HG03159 (cell line): ENCODE data around the gene FAAP100.

ENCODE experiments used
- ATAC-seq: cut with Tn5 transposase; IDR thresholded peaks from one replicate; pipeline ENCODE4 v1.9.1; 2021; ENCODE audit warnings: mild to moderate bottlenecking, moderate library complexity; ENCODE audit not compliant: unreplicated experiment

FAAP100 gene

GRCh38 chr17:81577278-81578000, 25.3 kb upstream of the FAAP100 start:
- ATAC-seq: no peak

- ATAC-seq: no peak
Observed at GRCh38 chr17:81576621-81577277, 24.6 kb upstream of the FAAP100 start.

GRCh38 chr17:81575836-81576235, 23.7 kb upstream of the FAAP100 start:
- ATAC-seq: no peak

- ATAC-seq: no peak
Observed at GRCh38 chr17:81574643-81574956, 22.4 kb upstream of the FAAP100 start.

GRCh38 chr17:81573794-81574642, 21.9 kb upstream of the FAAP100 start:
- ATAC-seq: no peak

GRCh38 chr17:81572563-81573168, 20.5 kb upstream of the FAAP100 start:
- ATAC-seq: no peak

GRCh38 chr17:81570964-81571363, 18.8 kb upstream of the FAAP100 start:
- ATAC-seq: no peak

- ATAC-seq: no peak
Observed at GRCh38 chr17:81569986-81570514, 17.9 kb upstream of the FAAP100 start.

GRCh38 chr17:81568416-81568815, 16.3 kb upstream of the FAAP100 start:
- ATAC-seq: no peak

GRCh38 chr17:81567191-81567590, 15.0 kb upstream of the FAAP100 start:
- ATAC-seq: no peak

GRCh38 chr17:81566461-81567126, 14.4 kb upstream of the FAAP100 start:
- no peak for ATAC-seq

- no peak for ATAC-seq
Observed at GRCh38 chr17:81565231-81565630, 13.1 kb upstream of the FAAP100 start.

GRCh38 chr17:81564778-81565177, 12.6 kb upstream of the FAAP100 start:
- no peak for ATAC-seq

GRCh38 chr17:81563861-81564586, 11.9 kb upstream of the FAAP100 start:
- no peak for ATAC-seq

GRCh38 chr17:81561494-81561885, 9.3 kb upstream of the FAAP100 start:
- ATAC-seq: no peak

- ATAC-seq: no peak
Observed at GRCh38 chr17:81558941-81559806, 7.0 kb upstream of the FAAP100 start.

GRCh38 chr17:81558115-81558468, 5.9 kb upstream of the FAAP100 start:
- ATAC-seq: no peak

- no peak for ATAC-seq
Observed at GRCh38 chr17:81557276-81558114, 5.3 kb upstream of the FAAP100 start.
